ENCODE data around the gene ADPRHL1. TPM values are rescaled to one million over a fixed set of nuclear protein-coding genes. Genes with fewer than 3 reads are reported as not detected.

The ADPRHL1 gene
- total and polyA plus RNA-seq, 2 donors (not counting 3 experiments of a cell fraction or from before 2014, with no cell fraction given) = 0.52 to 0.97 TPM

GRCh38 chr13:113358653-113359190, 94.6 kb downstream of the ADPRHL1 start:
- dilution Hi-C loops (cut with MboI; ENCODE audit: extremely low pct_ligation_motif_present, low sequenced_read_pairs) (no loop called here), intact Hi-C loops (cut with micrococcal nuclease) (no loop called here)
- Histone ChIP-seq H3K79me2 (ENCODE audit: control insufficient read depth, insufficient read depth, low read length) (no peaks in the 10 kb centered on the region), H3K9me3 (replicated peaks; ENCODE audit: control insufficient read depth, insufficient read depth, low read length) (no peaks in the 10 kb centered on the region), H3K4me2 (ENCODE audit: insufficient read depth, low read length) (no peak overlapping the region), H3K4me3 (replicated peaks in 1 of 3; ENCODE audit: insufficient read depth in 1 of 3, low read depth in 1 of 3, low read length in 3 of 3) (no peak overlapping the region), H3K9ac (replicated peaks; ENCODE audit: extremely low read depth, insufficient read depth, low read length) (no peak overlapping the region), H3K4me1 (ENCODE audit: control insufficient read depth, extremely low read depth, insufficient read depth, low read length) (no peaks in the 10 kb centered on the region), H4K20me1 (replicated peaks; ENCODE audit: control insufficient read depth, extremely low read depth, insufficient read depth, low read length) (no peaks in the 10 kb centered on the region), H3K9me1 (replicated peaks; ENCODE audit: control insufficient read depth, extremely low read depth, insufficient read depth, low read length) (no peaks in the 10 kb centered on the region), H3K27ac (ENCODE audit: insufficient read depth, low read depth, low read length) (no peak overlapping the region), H3K36me3 (ENCODE audit: control insufficient read depth in 2 of 2, extremely low read depth in 1 of 2, insufficient read depth in 2 of 2, low read length in 2 of 2) (no peaks in the 10 kb centered on the region), H2AFZ (ENCODE audit: low read depth, low read length) (no peak overlapping the region), H3K27me3 (ENCODE audit: control insufficient read depth in 2 of 2, insufficient read depth in 2 of 2, low read length in 2 of 2) (peaks cover 21 to 22% of the 10 kb centered on the region in 2 experiments)
- BruUV-seq (replicated peaks) = no TSS peak
- FAIRE-seq (no peak), DNase-seq (ENCODE audit: low read depth, low spot score) (no peak)
- TF ChIP-seq MYC (IDR thresholded peaks at IDR 0.05; ENCODE audit: low read depth, low read length) = no peak
- TF ChIP-seq EZH2 (IDR thresholded peaks at IDR 0.05; ENCODE audit: borderline replicate concordance, low read depth, low read length, severe bottlenecking) = no peak
- POLR2A ChIA-PET = no interaction called here
- CTCF ChIA-PET = no interaction called here

- Histone ChIP-seq H4K20me1 (replicated peaks; ENCODE audit: control insufficient read depth, extremely low read depth, insufficient read depth, low read length) (no peaks in the 10 kb centered on the region), H3K4me3 (replicated peaks in 1 of 3; ENCODE audit: insufficient read depth in 1 of 3, low read depth in 1 of 3, low read length in 3 of 3) (no peak overlapping the region), H3K9ac (replicated peaks; ENCODE audit: extremely low read depth, insufficient read depth, low read length) (no peak overlapping the region), H3K9me3 (replicated peaks; ENCODE audit: control insufficient read depth, insufficient read depth, low read length) (no peaks in the 10 kb centered on the region), H3K4me1 (ENCODE audit: control insufficient read depth, extremely low read depth, insufficient read depth, low read length) (no peaks in the 10 kb centered on the region), H2AFZ (ENCODE audit: low read depth, low read length) (no peak overlapping the region), H3K4me2 (ENCODE audit: insufficient read depth, low read length) (no peak overlapping the region), H3K27me3 (ENCODE audit: control insufficient read depth in 2 of 2, insufficient read depth in 2 of 2, low read length in 2 of 2) (peaks cover 15 to 17% of the 10 kb centered on the region in 2 experiments), H3K27ac (ENCODE audit: insufficient read depth, low read depth, low read length) (no peak overlapping the region), H3K9me1 (replicated peaks; ENCODE audit: control insufficient read depth, extremely low read depth, insufficient read depth, low read length) (no peaks in the 10 kb centered on the region), H3K79me2 (ENCODE audit: control insufficient read depth, insufficient read depth, low read length) (no peaks in the 10 kb centered on the region), H3K36me3 (ENCODE audit: control insufficient read depth in 2 of 2, extremely low read depth in 1 of 2, insufficient read depth in 2 of 2, low read length in 2 of 2) (no peaks in the 10 kb centered on the region)
- intact Hi-C loops (cut with micrococcal nuclease) (no loop called here), dilution Hi-C loops (cut with MboI; ENCODE audit: extremely low pct_ligation_motif_present, low sequenced_read_pairs) (no loop called here)
- no peak for TF ChIP-seq POLR2AphosphoS5 (IDR thresholded peaks at IDR 0.05; ENCODE audit: insufficient read depth, low read depth, low read length)
- no peak for TF ChIP-seq GATA2 (IDR thresholded peaks at IDR 0.05; ENCODE audit: insufficient read depth, insufficient read length, low read depth, low read length)
- DNase-seq (ENCODE audit: low read depth, low spot score) (no peak), FAIRE-seq (no peak)
- no TSS peak for BruUV-seq (replicated peaks)
- ChIA-PET CTCF (no interaction called here), POLR2A (interaction anchor here (0.6 kb wide), 1 partner anchor 281 kb away, joined by 7 read pairs; no protein-coding TSS in a partner anchor)
Measured at GRCh38 chr13:113357529-113357928, 95.8 kb downstream of the ADPRHL1 start.

Data from endothelial cell of umbilical vein (primary cell).